GM12878 (cell line): ENCODE results near the gene KIDINS220. TPM values are rescaled to one million over a fixed set of nuclear protein-coding genes. Genes with fewer than 3 reads are reported as not detected.

Experiments
- EP300 ChIP-seq, 2 experiments: fragments of 150-350 bp in 1 of 2; IDR thresholded peaks; 2 replicates each; pipeline ENCODE4 v1.6.1; 2011 to 2012; ENCODE audit warnings: low read depth in 2 of 2, low read length in 2 of 2, borderline replicate concordance in 1 of 2, improper control_type of control experiment in 1 of 2, inconsistent platforms in 1 of 2; ENCODE audit not compliant: control insufficient read depth in 1 of 2
- HDAC2 ChIP-seq: fragments of 200-600 bp; sonication (generic); IDR thresholded peaks from 2 replicates; pipeline ENCODE4 v1.6.1; 2017
- MEF2B ChIP-seq: fragments of 450-650 bp; IDR thresholded peaks from 2 replicates; pipeline ENCODE4 v1.6.1; 2018; ENCODE audit warnings: mild to moderate bottlenecking, moderate library complexity; ENCODE audit not compliant: partially characterized antibody, poor library complexity, severe bottlenecking
- PKNOX1 ChIP-seq: fragments of 450-650 bp; IDR thresholded peaks from 2 replicates; pipeline ENCODE4 v1.6.1; 2016; ENCODE audit warnings: mild to moderate bottlenecking
- SP1 ChIP-seq: IDR thresholded peaks from one replicate; pipeline ENCODE4 v1.6.1; 2011; ENCODE audit warnings: low read depth, low read length
- STAT1 ChIP-seq: fragments of 450-650 bp; conservative IDR thresholded peaks from 2 replicates; pipeline ENCODE4 v1.6.1; 2014; ENCODE audit warnings: antibody characterized with exemption, mild to moderate bottlenecking
- TARDBP ChIP-seq: IDR thresholded peaks from 2 replicates; pipeline ENCODE4 v1.6.1; 2016; ENCODE audit warnings: borderline replicate concordance
- polyA plus RNA-seq, 11 experiments: library from polyadenylated mRNA; depleted of rRNA in 4 of 11; unstranded in 6 of 11; stranded (reverse) in 5 of 11; fragments of >200 nt; fragmentation: Nextera tagmentation in 4 of 11; fragmentation: Illumina TruSeq in 1 of 11; extraction: Ambion mirVana in 4 of 11; extraction: Trizol in 1 of 11; gene quantifications; 1 replicate in 1 of 11; 2 replicates in 10 of 11; pipeline versions ENCODE4 v1.2.1 to v1.2.3, GENCODE V29; 2011 to 2016; ENCODE audit warnings: inconsistent platforms in 2 of 11, missing spikeins in 2 of 11, low read depth in 1 of 11
- total RNA-seq, 4 experiments: library from RNA; depleted of rRNA in 3 of 4; stranded (reverse); fragments of >200 nt in 3 of 4; fragmentation: Illumina TruSeq in 1 of 4; extraction: Trizol in 1 of 4; gene quantifications; 2 replicates each; pipeline versions ENCODE4 v1.2.1 to v1.2.3, GENCODE V29; 2013 to 2021
- TF ChIP-seq, protein P1 (sequence below): fragments of 450-650 bp; IDR thresholded peaks from 2 replicates; pipeline ENCODE4 v1.6.1; 2016; ENCODE audit warnings: mild to moderate bottlenecking
- TF ChIP-seq, protein P2 (sequence below): fragments of 450-650 bp; IDR thresholded peaks from 2 replicates; pipeline ENCODE4 v1.6.1; 2017; ENCODE audit warnings: mild to moderate bottlenecking

KIDINS220 gene
- total and polyA plus RNA-seq, 10 of the 15 experiments (the other 5 are each of a cell fraction or from before 2014, with no cell fraction given) = 6.0 to 31.2 (median 16.0) TPM

- TF ChIP-seq PKNOX1 (no peak), SP1 (no peak), MEF2B (no peak), STAT1 (no peak), TARDBP (no peak), EP300 (IDR thresholded peaks at IDR 0.05; ENCODE audit: borderline replicate concordance in 1 of 2, control insufficient read depth in 1 of 2, low read depth in 2 of 2, low read length in 2 of 2) (0 out of 4 replicates have a peak, but pooled peaks of 1 of the 2 experiments have one; percentile 2), HDAC2 (no peak)
- TF ChIP-seq, protein P1, sequence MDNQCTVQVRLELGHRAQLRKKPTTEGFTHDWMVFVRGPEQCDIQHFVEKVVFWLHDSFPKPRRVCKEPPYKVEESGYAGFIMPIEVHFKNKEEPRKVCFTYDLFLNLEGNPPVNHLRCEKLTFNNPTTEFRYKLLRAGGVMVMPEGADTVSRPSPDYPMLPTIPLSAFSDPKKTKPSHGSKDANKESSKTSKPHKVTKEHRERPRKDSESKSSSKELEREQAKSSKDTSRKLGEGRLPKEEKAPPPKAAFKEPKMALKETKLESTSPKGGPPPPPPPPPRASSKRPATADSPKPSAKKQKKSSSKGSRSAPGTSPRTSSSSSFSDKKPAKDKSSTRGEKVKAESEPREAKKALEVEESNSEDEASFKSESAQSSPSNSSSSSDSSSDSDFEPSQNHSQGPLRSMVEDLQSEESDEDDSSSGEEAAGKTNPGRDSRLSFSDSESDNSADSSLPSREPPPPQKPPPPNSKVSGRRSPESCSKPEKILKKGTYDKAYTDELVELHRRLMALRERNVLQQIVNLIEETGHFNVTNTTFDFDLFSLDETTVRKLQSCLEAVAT = peak; percentile 87; the same call in 1 of the 2 replicates
- TF ChIP-seq, protein P2, sequence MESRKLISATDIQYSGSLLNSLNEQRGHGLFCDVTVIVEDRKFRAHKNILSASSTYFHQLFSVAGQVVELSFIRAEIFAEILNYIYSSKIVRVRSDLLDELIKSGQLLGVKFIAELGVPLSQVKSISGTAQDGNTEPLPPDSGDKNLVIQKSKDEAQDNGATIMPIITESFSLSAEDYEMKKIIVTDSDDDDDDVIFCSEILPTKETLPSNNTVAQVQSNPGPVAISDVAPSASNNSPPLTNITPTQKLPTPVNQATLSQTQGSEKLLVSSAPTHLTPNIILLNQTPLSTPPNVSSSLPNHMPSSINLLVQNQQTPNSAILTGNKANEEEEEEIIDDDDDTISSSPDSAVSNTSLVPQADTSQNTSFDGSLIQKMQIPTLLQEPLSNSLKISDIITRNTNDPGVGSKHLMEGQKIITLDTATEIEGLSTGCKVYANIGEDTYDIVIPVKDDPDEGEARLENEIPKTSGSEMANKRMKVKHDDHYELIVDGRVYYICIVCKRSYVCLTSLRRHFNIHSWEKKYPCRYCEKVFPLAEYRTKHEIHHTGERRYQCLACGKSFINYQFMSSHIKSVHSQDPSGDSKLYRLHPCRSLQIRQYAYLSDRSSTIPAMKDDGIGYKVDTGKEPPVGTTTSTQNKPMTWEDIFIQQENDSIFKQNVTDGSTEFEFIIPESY = no peak
Observed at GRCh38 chr2:8684878-8685696, 152.3 kb downstream of the KIDINS220 start (continued).
